ENCODE measurements around the gene CFAP68. TPM values are rescaled to one million over a fixed set of nuclear protein-coding genes. Genes with fewer than 3 reads are reported as not detected.
A peak's percentile ranks its signal among the peaks of the same experiment; 100 is the strongest.

CFAP68 gene
- total and polyA plus RNA-seq, 2 of the 13 experiments (the other 11 are each of a cell fraction or from before 2014, with no cell fraction given): 22.2 to 25.6 TPM

- no peak for TF ChIP-seq NR2F1 (CRISPR knock-in tag; IDR thresholded peaks at IDR 0.05)
- peak; percentile 86 for TF ChIP-seq KAT8 (CRISPR knock-in tag; IDR thresholded peaks at IDR 0.05)
- no peak for TF ChIP-seq ATM (IDR thresholded peaks at IDR 0.05; ENCODE audit: borderline replicate concordance)
- TF ChIP-seq GLI4 (CRISPR knock-in tag; IDR thresholded peaks at IDR 0.05; ENCODE audit: borderline replicate concordance): no peak
- peak; percentile 41 for TF ChIP-seq FOXP4 (CRISPR knock-in tag; IDR thresholded peaks at IDR 0.05)
- TF ChIP-seq ISL2 (CRISPR knock-in tag; IDR thresholded peaks at IDR 0.05): 0 out of 2 replicates have a peak, but pooled peaks have one; percentile 44
- 0 out of 2 replicates have a peak, but pooled peaks have one; percentile 27 for TF ChIP-seq ZNF331 (CRISPR knock-in tag; IDR thresholded peaks at IDR 0.05)
- TF ChIP-seq KLF16 (CRISPR knock-in tag; IDR thresholded peaks at IDR 0.05): 0 out of 4 replicates have a peak, but pooled peaks of 1 of the 2 experiments have one; percentile 37
- no peak for TF ChIP-seq ZSCAN31 (CRISPR knock-in tag; IDR thresholded peaks at IDR 0.05; ENCODE audit: low read depth)
- TF ChIP-seq NCOA1 (CRISPR knock-in tag; IDR thresholded peaks at IDR 0.05): 0 out of 2 replicates have a peak, but pooled peaks have one; percentile 38
- peak; percentile 73 for TF ChIP-seq PHF20 (CRISPR knock-in tag; IDR thresholded peaks at IDR 0.05)
- TF ChIP-seq SP4 (CRISPR knock-in tag; IDR thresholded peaks at IDR 0.05): 0 out of 2 replicates have a peak, but pooled peaks have one; percentile 19
- peak; percentile 45; the same call in 1 of the 2 replicates for TF ChIP-seq RXRB (CRISPR knock-in tag; IDR thresholded peaks at IDR 0.05; ENCODE audit: borderline replicate concordance)
- TF ChIP-seq RAD21 (CRISPR knock-in tag; IDR thresholded peaks at IDR 0.05): peak; percentile 47; the same call in 1 of the 2 replicates
- TF ChIP-seq ZBTB37 (CRISPR knock-in tag; IDR thresholded peaks at IDR 0.05): peak; percentile 14; the same call in 1 of the 2 replicates
- TF ChIP-seq ZNF607 (CRISPR knock-in tag; IDR thresholded peaks at IDR 0.05; ENCODE audit: borderline replicate concordance): no peak
- TF ChIP-seq TFDP1 (CRISPR knock-in tag; IDR thresholded peaks at IDR 0.05; ENCODE audit: borderline replicate concordance): peak; percentile 44; the same call in 1 of the 2 replicates
- TF ChIP-seq ARID5B (CRISPR knock-in tag; IDR thresholded peaks at IDR 0.05): peak; percentile 56; the same call in 1 of the 2 replicates
- no peak for TF ChIP-seq EED (CRISPR knock-in tag; IDR thresholded peaks at IDR 0.05)
- TF ChIP-seq ZSCAN9 (CRISPR knock-in tag; IDR thresholded peaks at IDR 0.05; ENCODE audit: borderline replicate concordance): peak; percentile 63; the same call in 1 of the 2 replicates
- peak; percentile 77 for TF ChIP-seq TARDBP (CRISPR knock-in tag; IDR thresholded peaks at IDR 0.05)
Observed at GRCh38 chr11:111918390-111919256, 39.3 kb downstream of the CFAP68 start, which contains the start of gene C11orf52 (continued).
